Progenitor cell of endocrine pancreas (in vitro differentiated cells): ENCODE results near the gene PHLDB1. TPM values are rescaled to one million over a fixed set of nuclear protein-coding genes. Genes with fewer than 3 reads are reported as not detected.
"Not testable (repeated sequence)": the region's sequence is repeated elsewhere in the genome, so short reads cannot be mapped to it uniquely, and the experiment has no call there.

Experiments used
- DNase-seq: peaks from one replicate; pipeline ENCODE4 v3.0.0; 2021; ENCODE audit warnings: low spot score; ENCODE audit not compliant: unreplicated experiment
- H3K27ac Mint-ChIP-seq: 2 replicates; pipeline ENCODE4 v1.8.0; 2021; ENCODE audit warnings: mild to moderate bottlenecking, moderate library complexity, mixed read lengths
- H3K27me3 Mint-ChIP-seq: 2 replicates; pipeline ENCODE4 v1.8.0; 2021; ENCODE audit warnings: mixed read lengths
- H3K36me3 Mint-ChIP-seq: 2 replicates; pipeline ENCODE4 v1.8.0; 2022; ENCODE audit warnings: mixed read lengths; ENCODE audit not compliant: insufficient read depth
- H3K4me1 Mint-ChIP-seq: 2 replicates; pipeline ENCODE4 v1.8.0; 2021; ENCODE audit warnings: low read depth, mixed read lengths
- H3K4me3 Mint-ChIP-seq: 2 replicates; pipeline ENCODE4 v1.8.0; 2021; ENCODE audit warnings: low read depth, mild to moderate bottlenecking, moderate library complexity, mixed read lengths
- H3K9me3 Mint-ChIP-seq: 2 replicates; pipeline ENCODE4 v1.8.0; 2021; ENCODE audit warnings: low read depth, mixed read lengths
- total RNA-seq: library from RNA; stranded (reverse); gene quantifications from 2 replicates; pipeline ENCODE4 v1.2.1, GENCODE V29; 2021
- TF ChIP-seq, protein P1 (sequence below): fragments of 200-600 bp; sonication (generic); IDR thresholded peaks from one replicate; pipeline ENCODE4 v1.5.0; 2021; ENCODE audit warnings: antibody characterized with exemption, mild to moderate bottlenecking; ENCODE audit not compliant: unreplicated experiment

Gene PHLDB1
- total RNA-seq, 1 donor from 2014 or later, result 110 TPM

DNA sequence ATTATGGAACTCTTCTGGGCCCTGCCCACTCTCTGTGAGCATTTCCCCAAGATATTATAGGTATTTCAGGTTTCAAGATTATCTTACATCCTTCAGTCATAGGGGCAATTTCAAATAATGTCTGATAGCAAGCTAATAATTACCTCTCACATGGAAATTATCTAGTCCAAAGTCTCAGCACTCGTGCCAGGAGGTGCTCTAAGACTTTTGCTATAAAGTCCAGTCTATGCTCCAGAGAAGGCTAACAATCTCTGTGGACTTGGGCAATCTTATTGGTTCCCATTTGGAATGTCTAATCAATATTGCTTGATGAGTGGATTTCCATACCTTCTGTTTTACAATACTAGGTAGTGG lies 66.6 kb downstream of the PHLDB1 start:
- Mint-ChIP-seq H3K9me3 (peaks cover 14% of the 10 kb centered on the region), H3K27ac (no peak overlapping the region), H3K4me3 (no peak overlapping the region), H3K36me3 (no peaks in the 10 kb centered on the region), H3K27me3 (peaks cover 10% of the 10 kb centered on the region), H3K4me1 (peaks cover 4% of the 10 kb centered on the region)
- TF ChIP-seq, protein P1, sequence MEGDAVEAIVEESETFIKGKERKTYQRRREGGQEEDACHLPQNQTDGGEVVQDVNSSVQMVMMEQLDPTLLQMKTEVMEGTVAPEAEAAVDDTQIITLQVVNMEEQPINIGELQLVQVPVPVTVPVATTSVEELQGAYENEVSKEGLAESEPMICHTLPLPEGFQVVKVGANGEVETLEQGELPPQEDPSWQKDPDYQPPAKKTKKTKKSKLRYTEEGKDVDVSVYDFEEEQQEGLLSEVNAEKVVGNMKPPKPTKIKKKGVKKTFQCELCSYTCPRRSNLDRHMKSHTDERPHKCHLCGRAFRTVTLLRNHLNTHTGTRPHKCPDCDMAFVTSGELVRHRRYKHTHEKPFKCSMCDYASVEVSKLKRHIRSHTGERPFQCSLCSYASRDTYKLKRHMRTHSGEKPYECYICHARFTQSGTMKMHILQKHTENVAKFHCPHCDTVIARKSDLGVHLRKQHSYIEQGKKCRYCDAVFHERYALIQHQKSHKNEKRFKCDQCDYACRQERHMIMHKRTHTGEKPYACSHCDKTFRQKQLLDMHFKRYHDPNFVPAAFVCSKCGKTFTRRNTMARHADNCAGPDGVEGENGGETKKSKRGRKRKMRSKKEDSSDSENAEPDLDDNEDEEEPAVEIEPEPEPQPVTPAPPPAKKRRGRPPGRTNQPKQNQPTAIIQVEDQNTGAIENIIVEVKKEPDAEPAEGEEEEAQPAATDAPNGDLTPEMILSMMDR, result no peak
- no peak for DNase-seq

DNA sequence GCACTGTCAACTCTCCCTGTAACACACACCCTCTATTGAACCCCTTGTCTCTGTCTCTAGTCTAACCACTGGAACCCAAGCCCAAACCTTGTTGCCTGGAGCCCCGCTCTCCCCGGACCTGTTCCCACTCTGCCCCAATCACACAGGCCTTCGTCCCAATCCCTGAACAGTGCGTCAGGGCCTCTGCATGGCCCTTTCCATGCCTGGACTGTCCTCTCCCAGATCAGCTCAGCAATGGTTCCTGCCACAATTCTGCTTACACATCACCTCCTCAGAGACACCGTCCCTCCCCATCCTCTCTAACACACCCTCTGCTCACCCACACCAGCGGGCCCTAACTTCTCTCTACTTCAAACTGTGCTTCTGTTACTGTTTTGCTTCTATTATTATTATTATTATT lies 70.6 kb downstream of the PHLDB1 start:
- Mint-ChIP-seq H3K4me3 (no peak overlapping the region), H3K9me3 (no peaks in the 10 kb centered on the region), H3K4me1 (peaks cover 12% of the 10 kb centered on the region), H3K27ac (no peak overlapping the region), H3K27me3 (no peaks in the 10 kb centered on the region), H3K36me3 (no peaks in the 10 kb centered on the region)
- TF ChIP-seq, protein P1, result no peak
- no peak for DNase-seq

DNA sequence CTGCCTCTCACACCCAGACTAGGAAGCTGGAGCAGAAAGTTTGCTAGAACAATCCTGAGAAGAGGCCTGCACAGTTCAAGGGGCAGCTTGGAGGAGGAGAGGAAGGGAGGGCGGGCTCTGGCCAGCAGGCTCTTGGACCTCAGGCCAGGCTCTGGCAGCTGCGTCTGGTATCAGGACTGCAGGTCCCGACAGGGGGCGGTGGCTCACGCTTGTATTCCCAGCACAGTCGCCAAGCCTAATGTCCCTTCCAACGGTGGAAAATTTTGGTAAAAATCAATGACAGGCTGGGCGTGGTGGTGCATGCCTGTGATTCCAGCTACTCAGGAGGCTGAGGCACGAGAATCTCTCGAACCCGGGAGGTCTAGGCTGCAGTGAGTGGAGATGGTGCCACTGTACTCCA lies 71.5 kb downstream of the PHLDB1 start:
- H3K27ac Mint-ChIP-seq, result peak overlapping the region; percentile 80
- H3K4me1 Mint-ChIP-seq, result peaks cover 12% of the 10 kb centered on the region
- H3K9me3 Mint-ChIP-seq, H3K27me3 Mint-ChIP-seq, DNase-seq, H3K4me3 Mint-ChIP-seq, H3K36me3 Mint-ChIP-seq: not testable (repeated sequence)
- TF ChIP-seq, protein P1, result peak; percentile 21

DNA sequence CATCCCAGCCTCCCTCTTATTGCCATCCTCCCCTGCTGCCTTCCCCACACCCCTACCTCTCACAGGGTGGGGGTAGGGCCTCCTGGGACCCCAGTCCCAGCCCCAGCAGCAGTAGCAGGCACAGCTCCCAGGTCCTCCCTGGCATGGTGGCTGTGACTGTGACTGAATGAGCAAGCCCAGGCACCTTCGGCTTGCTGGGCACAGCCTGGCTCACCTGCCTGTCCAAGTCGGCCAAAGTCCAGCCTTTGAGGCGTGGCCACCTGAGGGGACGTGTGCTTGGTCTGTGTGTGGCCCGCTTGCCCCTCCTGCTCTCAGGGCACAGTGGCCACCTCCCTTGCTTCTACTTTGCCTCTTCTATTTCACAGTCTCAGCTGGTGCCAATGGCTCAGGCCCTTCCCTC lies 72.1 kb downstream of the PHLDB1 start, which contains the start of gene TREH:
Gene TREH (minus strand): TSS at position 168 of the 400 bp plus-strand sequence. CDS start 23 bp downstream, at position 145.
- no peaks in the 10 kb centered on the region for H3K36me3 Mint-ChIP-seq

DNA sequence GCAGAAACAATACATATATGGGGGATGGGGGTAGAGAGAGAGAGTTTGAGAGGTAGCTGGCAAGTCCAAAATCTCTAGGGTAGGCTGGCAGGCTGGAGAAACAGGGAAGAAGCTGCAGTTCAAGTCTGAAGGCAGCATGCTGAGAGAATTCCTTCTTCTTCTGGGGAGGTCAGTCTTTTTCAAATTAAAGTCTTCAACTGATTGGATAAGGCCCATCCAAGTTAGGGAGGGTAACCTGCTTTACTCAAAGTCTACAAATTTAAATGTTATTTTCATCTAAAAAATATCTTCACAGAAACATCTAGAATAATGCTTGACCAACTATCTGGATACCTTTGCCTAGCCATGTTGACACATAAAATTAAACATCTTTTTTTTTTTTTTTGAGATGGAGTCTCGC lies 75.0 kb downstream of the PHLDB1 start:
- H3K27ac Mint-ChIP-seq, result no peak overlapping the region
- H3K9me3 Mint-ChIP-seq, result no peaks in the 10 kb centered on the region
- TF ChIP-seq, protein P1, result no peak
- no peak for DNase-seq
- H3K36me3 Mint-ChIP-seq, result no peaks in the 10 kb centered on the region
- H3K4me1 Mint-ChIP-seq, result peaks cover 12% of the 10 kb centered on the region
- no peak overlapping the region for H3K4me3 Mint-ChIP-seq
- no peaks in the 10 kb centered on the region for H3K27me3 Mint-ChIP-seq

More for the DNA sequence above, 72.1 kb downstream of the PHLDB1 start, which contains the start of gene TREH:
- no peak for DNase-seq
- Mint-ChIP-seq H3K27me3 (no peaks in the 10 kb centered on the region), H3K9me3 (no peaks in the 10 kb centered on the region), H3K4me1 (peaks cover 12% of the 10 kb centered on the region), H3K27ac (peak within 1 kb of the TSS; percentile 80), H3K4me3 (no peak within 1 kb of the TSS)
- TF ChIP-seq, protein P1, result no peak

DNA sequence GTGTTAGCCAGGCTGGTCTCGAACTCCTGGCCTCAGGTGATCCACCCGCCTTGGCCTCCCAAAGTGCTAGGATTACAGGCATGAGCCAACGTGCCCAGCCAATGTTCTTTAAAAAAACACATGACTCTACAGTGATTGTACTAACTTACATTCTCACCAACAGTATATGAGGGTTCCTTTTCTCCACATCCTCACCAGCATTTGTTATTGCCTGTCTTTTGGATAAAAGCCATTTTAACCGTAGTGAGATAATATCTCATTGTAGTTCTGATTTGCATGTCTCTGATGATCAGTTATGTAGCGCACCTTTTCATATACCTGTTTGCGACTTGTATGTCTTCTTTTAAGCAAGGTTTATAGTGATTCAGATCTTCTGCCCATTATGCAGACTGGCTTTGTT lies 75.5 kb downstream of the PHLDB1 start:
- DNase-seq, H3K27ac Mint-ChIP-seq: not testable (repeated sequence)
- H3K4me1 Mint-ChIP-seq, result peaks cover 12% of the 10 kb centered on the region

More for the DNA sequence above, 75.5 kb downstream of the PHLDB1 start:
- H3K27me3 Mint-ChIP-seq, H3K36me3 Mint-ChIP-seq, H3K9me3 Mint-ChIP-seq, H3K4me3 Mint-ChIP-seq: not testable (repeated sequence)
